Measurements from ENCODE around the gene OLFML1.
A peak's percentile ranks its signal among the peaks of the same experiment; 100 is the strongest.

Gene OLFML1

DNA sequence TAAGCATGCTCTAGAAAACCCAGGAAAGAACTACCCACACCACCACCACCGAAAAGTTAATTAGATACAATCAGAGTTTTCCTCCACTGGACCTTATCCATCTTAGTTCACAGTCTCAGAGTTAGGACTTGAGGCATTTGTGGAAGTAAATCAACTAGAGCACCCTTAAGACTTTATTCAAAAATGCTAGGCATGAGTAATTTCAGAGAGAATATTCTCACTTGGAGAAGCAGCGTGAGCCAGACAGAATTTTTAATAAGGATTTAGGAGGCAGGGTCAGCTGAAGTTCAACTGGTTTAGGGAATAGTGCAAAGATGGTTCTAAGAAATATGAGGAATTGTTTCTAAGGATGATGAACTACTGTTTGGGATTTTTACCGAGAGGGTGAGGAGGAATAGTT is 1.2 kb upstream of the OLFML1 start:
- DNase-seq, result no peak

DNA sequence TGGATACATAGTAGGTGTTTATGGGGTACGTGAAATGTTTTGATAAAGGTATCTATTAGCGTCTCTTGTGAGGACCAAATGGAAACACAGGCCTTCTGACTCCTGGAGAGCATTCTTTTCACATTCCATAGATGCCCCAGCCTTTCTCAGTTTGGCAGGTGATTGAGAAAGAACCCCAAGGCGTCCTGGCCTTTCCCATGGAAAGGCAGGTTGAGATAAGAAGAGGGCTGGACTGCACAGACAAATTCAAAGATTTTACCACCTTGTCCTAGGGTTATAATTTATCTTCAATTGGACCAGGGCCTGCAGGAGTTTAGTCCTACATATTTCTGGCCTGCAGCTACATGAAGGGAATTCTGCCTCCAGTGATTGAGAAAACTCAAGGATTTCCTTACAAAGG is 661 bp upstream of the OLFML1 start:
- no peak for DNase-seq

DNA sequence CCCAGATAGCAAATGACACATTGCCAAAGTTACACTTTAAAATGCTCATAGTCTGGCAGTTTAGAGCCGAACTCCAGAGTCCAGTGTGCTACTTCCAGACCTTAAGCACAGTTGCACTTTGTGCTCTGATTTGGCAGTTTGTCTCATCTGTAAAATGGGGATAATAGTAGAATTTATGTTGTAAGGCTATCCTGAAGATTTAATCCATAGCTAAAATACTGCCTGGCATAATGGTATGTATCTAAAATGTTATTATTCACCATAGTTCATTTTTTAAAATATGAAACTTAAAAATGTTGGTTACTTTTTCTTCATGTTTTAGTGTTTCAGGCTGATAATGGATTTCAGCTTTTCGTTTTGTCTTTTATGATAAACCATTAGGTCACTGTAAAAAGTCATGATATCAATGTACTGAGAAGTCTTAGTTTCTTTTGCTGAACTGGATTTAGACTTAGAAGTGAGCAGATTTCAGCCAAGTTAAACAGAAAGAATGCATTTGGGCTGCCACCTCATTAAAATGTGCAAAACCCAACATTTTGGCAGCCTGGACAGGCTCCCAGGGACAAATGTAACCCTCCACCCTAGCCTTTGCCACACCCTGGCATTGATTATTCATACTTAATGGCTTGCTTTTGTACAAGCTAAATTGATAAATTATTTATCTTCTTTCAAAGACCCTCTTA is 933 bp downstream of the OLFML1 start:
- no peak for DNase-seq

DNA sequence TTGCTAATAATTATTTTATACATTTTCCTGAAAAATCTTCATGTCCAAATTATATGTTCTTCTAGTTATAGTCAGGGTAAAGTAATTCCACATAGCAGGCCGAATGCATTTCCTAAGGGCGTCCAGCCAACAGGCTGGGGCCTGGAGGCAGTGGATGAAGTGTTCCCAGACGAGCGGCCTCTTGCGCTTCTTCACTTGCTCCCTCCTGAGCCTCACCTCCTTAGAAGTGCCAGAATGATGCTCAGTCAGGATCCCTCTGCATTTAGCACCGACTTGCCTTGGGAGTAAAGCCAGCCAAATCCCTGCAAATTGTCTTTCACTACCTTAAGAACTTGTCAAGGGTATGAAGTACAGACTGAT is 1.5 kb downstream of the OLFML1 start:
- DNase-seq, result no peak

DNA sequence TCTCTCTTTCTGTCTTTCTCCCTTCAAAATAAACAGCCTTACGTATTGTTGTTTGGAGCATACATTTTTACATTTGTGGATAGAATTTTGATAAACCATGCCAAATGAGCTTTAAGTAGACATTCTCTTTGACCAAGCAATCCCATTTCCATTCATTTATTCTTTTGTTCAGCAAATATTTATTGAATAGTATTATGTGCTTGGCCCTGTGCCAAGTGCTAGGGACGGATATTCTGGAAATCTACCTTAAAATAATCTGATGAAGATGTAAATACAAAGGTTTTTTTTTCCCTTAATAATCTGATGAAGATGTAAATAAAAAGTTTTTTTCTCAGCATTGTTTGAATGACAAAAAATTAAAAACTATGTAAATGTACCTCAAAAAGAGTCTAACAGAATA is 2.1 kb downstream of the OLFML1 start:
- DNase-seq, result no peak

DNA sequence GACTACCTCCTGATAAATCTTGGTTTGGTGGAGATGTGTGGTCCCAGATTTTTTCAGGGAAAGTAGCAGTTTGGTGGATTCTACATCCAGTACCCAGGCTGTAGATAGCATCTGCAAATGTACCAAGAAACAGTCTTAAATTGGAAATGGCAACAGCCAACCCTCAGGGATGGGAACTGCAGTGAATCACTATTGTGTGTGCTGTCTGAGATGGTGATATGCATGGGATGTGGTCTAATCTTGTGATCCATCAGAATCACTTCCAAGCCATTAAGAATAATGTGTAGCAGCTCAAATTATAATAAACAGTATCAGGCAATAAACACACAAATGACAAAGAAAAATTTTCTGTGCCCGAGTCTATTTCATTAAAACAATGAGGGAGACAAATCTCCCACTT is 3.4 kb downstream of the OLFML1 start:
- no peak for DNase-seq

GRCh38 chr11:7489376-7489775 is 4.1 kb downstream of the OLFML1 start:
- no peak for DNase-seq

DNA sequence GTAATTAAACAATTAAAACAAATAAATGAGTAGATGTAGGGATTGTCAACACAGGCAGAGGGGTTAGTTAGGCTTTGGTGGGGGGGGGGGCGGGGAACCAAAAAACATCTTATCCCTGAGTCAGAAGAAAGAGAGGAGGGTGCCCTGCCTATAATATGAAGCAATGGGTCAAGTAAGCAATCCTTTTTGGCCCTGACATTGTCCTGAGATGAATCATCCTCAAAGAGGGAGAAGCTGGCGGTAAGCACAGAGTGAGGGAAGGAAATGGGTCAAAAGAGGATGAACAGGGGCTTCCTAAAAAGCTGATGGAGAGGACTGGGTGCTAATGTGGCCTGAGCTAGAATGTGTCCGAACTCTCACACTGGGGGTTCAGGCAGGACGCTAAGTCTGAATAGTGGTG is 4.7 kb downstream of the OLFML1 start:
- DNase-seq, result no peak

- DNase-seq, result no peak
Observed at GRCh38 chr11:7490535-7490934, 5.2 kb downstream of the OLFML1 start.

DNA sequence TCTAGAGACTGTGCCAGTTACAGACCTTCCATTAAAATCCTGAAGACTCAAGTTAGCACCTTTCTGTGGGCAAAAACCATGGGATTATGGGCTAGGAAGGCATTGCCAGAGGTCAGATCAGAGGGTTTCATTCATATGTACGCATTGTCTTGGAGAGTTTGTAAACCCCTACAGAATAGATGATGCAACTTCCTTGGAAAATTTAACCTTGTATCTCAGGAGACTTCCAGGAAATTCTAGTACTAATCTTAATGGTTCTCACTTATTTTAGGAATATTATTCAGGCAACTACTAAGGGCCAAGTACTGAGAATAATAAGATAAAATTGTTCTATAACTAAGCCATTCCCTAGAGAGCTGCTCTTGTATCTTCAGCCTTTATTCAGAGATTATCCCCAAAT is 6.9 kb downstream of the OLFML1 start:
- no peak for DNase-seq

- no peak for DNase-seq
Observed at GRCh38 chr11:7493670-7494069, 8.4 kb downstream of the OLFML1 start.

GRCh38 chr11:7494086-7494745 is 8.9 kb downstream of the OLFML1 start:
- no peak for DNase-seq

- DNase-seq, result no peak
Observed at GRCh38 chr11:7495882-7496551, 10.7 kb downstream of the OLFML1 start.

DNA sequence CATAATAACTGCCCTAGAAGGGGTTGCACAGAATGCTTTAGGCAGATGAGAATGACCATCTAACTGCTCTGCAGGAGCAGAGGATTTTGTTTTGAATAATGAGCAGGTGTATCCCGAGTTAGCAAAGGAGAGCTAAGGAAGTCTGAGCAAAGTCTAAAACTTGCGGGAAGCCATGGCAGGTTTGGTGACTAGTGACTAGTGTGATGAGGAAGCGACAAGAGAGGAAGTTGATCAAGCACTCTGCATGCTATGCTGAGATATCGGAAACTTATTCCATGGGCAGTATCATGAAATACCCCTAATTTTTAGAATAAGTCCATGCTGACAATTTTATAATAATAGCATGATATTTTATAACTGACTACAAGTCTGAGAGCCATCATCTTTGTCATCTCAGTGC is 12.9 kb downstream of the OLFML1 start:
- no peak for DNase-seq

GRCh38 chr11:7499081-7499480 is 13.8 kb downstream of the OLFML1 start:
- no peak for DNase-seq

DNA sequence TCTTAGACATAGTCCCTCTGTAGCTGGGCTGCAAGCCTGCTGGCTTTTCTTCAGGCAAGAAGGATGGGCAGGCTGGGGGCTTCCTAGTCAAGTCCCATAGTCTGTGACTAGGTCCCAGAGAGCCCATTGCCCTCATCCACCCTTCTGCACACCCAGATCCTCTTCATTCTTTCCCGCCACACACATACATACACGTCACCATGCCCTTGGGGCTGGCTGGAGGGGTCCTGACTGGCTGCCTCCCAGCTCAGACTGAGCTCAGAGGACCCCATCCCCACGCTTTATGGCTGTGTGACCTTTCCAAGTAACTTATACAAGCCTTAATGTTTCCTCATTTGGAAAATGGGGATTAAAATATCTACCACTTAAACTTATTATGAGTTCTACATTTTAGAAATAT is 14.9 kb downstream of the OLFML1 start:
- DNase-seq, result no peak

GRCh38 chr11:7501251-7501650 is 15.9 kb downstream of the OLFML1 start:
- DNase-seq, result no peak

DNA sequence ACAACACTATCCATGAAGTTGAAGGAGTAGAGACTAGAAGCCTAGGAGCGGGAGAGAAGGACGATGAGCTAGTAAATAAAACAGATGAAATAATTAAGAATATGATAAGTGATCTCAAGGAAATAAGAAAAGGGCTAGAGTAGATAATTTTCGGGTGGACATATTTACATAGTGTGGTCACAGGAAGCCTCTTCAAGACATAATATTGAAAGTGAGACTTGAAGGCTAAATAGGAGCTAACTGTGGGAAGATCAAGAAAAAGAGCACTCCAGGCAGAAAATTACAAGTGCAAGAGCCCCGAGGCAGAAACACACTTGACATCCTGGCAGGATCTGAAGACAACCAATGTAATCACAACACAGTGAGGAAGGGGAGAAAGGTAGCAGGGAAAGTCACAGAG is 16.6 kb downstream of the OLFML1 start:
- DNase-seq, result no peak

GRCh38 chr11:7506243-7506642 is 20.9 kb downstream of the OLFML1 start:
- no peak for DNase-seq

DNA sequence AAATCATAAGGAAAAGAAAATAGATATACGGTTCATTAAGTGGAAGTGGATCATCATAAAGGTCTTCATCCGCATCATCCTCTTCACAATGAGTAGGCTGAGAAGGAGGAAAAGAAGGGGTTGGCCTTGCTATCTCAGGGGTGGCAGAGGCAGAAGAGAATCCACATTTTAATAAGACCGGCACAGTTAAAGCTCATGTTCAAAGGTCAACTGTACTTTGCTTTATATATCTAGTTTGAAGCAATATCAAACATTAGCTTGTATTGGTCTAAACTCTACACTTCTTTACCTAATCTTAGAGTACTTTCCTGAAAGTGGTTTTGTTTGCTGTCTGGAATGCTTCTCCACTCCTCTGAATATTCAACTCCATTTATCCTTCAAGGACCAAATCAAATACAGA is 22.8 kb downstream of the OLFML1 start:
- DNase-seq, result no peak

DNA sequence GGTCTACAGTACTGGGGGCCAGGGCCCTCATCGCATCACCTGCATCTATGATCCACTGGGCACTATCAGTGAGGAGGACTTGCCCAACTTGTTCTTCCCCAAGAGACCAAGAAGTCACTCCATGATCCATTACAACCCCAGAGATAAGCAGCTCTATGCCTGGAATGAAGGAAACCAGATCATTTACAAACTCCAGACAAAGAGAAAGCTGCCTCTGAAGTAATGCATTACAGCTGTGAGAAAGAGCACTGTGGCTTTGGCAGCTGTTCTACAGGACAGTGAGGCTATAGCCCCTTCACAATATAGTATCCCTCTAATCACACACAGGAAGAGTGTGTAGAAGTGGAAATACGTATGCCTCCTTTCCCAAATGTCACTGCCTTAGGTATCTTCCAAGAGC is 24.7 kb downstream of the OLFML1 start:
- DNase-seq, result no peak

DNA sequence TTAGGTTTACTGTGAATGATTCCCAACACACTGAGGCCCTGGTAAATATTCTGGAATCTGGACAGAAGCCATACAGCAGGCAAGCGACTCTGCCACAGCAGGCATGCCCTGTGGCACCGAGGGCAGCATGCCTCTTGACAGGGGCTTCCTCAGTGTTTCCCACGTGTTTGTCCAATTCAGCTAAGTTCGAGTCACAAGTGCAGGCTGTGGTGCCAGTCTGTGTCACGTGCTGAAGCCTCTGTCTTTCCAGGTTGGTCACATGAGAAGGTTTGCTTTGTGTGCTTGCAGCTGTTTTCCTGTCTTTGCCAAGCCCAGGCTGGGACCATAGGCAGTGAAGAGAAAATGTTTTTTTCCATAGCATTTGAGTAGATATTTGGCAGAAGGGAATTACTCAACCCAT is 26.1 kb downstream of the OLFML1 start:
- no peak for DNase-seq

GRCh38 chr11:7512525-7513233 is 27.4 kb downstream of the OLFML1 start:
- peak; percentile 38 for DNase-seq
